Glutamatergic neuron (in vitro differentiated cells): Measurements from ENCODE around the gene UNK. TPM values are rescaled to one million over a fixed set of nuclear protein-coding genes. Genes with fewer than 3 reads are reported as not detected.
A peak's percentile ranks its signal among the peaks of the same experiment; 100 is the strongest.
"Not testable (repeated sequence)": the region's sequence is repeated elsewhere in the genome, so short reads cannot be mapped to it uniquely, and the experiment has no call there.

Experiments
- DNase-seq: peaks from one replicate; pipeline ENCODE4 v3.0.0; 2022
- H3K27ac Mint-ChIP-seq: one replicate; pipeline ENCODE4 v1.8.0; 2020; ENCODE audit warnings: mild to moderate bottlenecking, mixed read lengths, inconsistent platforms; ENCODE audit not compliant: unreplicated experiment
- H3K27me3 Mint-ChIP-seq: one replicate; pipeline ENCODE4 v1.8.0; 2020; ENCODE audit warnings: mild to moderate bottlenecking, moderate library complexity, mixed read lengths, inconsistent platforms; ENCODE audit not compliant: unreplicated experiment
- H3K36me3 Mint-ChIP-seq: one replicate; pipeline ENCODE4 v1.8.0; 2020; ENCODE audit warnings: mild to moderate bottlenecking, mixed read lengths, inconsistent platforms; ENCODE audit not compliant: unreplicated experiment
- H3K4me1 Mint-ChIP-seq: one replicate; pipeline ENCODE4 v1.8.0; 2020; ENCODE audit warnings: mild to moderate bottlenecking, low read depth, mixed read lengths, inconsistent platforms; ENCODE audit not compliant: unreplicated experiment
- H3K4me3 Mint-ChIP-seq: one replicate; pipeline ENCODE4 v1.8.0; 2020; ENCODE audit warnings: mild to moderate bottlenecking, mixed read lengths, inconsistent platforms; ENCODE audit not compliant: unreplicated experiment
- H3K9me3 Mint-ChIP-seq: one replicate; pipeline ENCODE4 v1.8.0; 2020; ENCODE audit warnings: mild to moderate bottlenecking, moderate library complexity, mixed read lengths, inconsistent platforms; ENCODE audit not compliant: unreplicated experiment
- total RNA-seq: library from RNA; stranded (reverse); fragmentation: NEBNext Ultra II Directional; extraction: Animal tissue kit (Norgen Biotek cat#: 25700); gene quantifications from one replicate; pipeline ENCODE4 v1.2.1, GENCODE V29; 2021; ENCODE audit not compliant: unreplicated experiment
- TF ChIP-seq, protein P1 (sequence below): fragments of 200-600 bp; sonication (generic); IDR thresholded peaks from one replicate; pipeline ENCODE4 v1.5.0; 2021; ENCODE audit not compliant: partially characterized antibody, unreplicated experiment

The UNK gene
- total RNA-seq, 1 donor from 2014 or later, result 65.5 TPM

DNA sequence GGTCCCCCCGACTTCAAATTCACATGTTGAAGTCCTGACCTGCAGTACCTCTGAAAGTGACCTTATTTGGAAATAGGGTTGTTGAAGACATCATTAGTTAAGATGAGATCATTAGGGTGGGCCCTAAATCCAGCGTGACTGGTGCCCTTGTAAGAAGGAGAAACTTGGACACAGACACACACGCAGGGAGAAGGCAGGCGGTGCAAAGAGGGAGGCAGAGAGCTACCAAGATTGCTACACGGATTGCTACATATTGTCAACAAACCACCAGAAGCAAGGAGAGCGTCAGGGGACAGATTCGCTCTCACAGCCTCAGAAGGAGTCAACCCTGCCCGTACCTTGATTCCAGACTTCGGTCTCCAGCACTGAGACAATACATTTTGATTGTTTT lies 77.3 kb downstream of the UNK start:
- no peaks in the 10 kb centered on the region for H3K9me3 Mint-ChIP-seq
- DNase-seq, result no peak
- peaks cover 2% of the 10 kb centered on the region for H3K4me1 Mint-ChIP-seq
- H3K27me3 Mint-ChIP-seq, result peaks cover 2% of the 10 kb centered on the region
- H3K36me3 Mint-ChIP-seq, result no peaks in the 10 kb centered on the region
- no peak overlapping the region for H3K4me3 Mint-ChIP-seq
- no peak overlapping the region for H3K27ac Mint-ChIP-seq
- TF ChIP-seq, protein P1, sequence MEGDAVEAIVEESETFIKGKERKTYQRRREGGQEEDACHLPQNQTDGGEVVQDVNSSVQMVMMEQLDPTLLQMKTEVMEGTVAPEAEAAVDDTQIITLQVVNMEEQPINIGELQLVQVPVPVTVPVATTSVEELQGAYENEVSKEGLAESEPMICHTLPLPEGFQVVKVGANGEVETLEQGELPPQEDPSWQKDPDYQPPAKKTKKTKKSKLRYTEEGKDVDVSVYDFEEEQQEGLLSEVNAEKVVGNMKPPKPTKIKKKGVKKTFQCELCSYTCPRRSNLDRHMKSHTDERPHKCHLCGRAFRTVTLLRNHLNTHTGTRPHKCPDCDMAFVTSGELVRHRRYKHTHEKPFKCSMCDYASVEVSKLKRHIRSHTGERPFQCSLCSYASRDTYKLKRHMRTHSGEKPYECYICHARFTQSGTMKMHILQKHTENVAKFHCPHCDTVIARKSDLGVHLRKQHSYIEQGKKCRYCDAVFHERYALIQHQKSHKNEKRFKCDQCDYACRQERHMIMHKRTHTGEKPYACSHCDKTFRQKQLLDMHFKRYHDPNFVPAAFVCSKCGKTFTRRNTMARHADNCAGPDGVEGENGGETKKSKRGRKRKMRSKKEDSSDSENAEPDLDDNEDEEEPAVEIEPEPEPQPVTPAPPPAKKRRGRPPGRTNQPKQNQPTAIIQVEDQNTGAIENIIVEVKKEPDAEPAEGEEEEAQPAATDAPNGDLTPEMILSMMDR, result no peak

DNA sequence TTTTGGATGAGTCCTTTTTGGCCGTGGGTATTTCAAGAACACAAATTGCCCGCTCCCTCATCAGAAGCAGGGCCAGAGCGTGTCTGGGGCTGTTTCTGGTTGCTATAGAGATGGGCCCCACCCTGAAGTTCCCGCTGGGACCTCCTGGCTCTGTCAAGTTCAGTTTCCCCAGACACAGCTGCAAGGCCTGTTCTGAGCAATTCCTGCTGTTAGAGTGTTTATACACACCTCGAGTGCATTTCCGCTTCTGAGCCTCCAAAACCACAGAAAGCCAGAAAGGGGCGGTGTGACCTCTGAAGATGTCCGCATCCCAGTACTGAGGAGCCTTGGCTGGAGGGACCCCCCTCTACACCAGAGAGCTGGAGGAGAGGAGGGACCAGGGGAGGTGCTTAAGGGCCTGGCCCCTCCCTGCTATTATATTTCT lies 79.9 kb downstream of the UNK start:
- Mint-ChIP-seq H3K4me1 (peaks cover 2% of the 10 kb centered on the region), H3K36me3 (no peaks in the 10 kb centered on the region), H3K27me3 (peaks cover 3% of the 10 kb centered on the region), H3K27ac (no peak overlapping the region), H3K9me3 (peaks cover 2% of the 10 kb centered on the region), H3K4me3 (no peak overlapping the region)
- no peak for DNase-seq
- TF ChIP-seq, protein P1, result no peak

DNA sequence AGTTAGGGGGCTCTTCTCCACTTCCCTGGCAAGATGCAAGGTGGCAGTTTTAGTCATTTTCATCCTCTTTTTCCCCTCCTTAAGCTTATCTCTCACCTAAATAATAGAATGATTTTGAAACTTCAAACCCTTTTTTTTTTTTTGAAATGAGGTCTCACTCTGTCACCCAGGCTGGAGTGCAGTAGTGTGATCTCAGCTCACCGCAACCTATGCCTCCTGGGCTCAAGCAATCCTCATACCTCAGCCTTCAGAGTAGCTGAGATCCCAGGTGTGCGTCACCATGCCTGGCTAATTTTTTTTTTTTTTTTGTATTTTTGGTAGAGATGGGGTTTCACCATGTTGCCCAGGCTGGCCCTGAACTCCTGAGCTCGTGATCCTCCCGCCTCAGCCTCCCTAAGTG lies 80.3 kb downstream of the UNK start:
- not testable (repeated sequence) for H3K27ac Mint-ChIP-seq, H3K9me3 Mint-ChIP-seq, H3K4me3 Mint-ChIP-seq, DNase-seq, H3K27me3 Mint-ChIP-seq, H3K36me3 Mint-ChIP-seq, H3K4me1 Mint-ChIP-seq

DNA sequence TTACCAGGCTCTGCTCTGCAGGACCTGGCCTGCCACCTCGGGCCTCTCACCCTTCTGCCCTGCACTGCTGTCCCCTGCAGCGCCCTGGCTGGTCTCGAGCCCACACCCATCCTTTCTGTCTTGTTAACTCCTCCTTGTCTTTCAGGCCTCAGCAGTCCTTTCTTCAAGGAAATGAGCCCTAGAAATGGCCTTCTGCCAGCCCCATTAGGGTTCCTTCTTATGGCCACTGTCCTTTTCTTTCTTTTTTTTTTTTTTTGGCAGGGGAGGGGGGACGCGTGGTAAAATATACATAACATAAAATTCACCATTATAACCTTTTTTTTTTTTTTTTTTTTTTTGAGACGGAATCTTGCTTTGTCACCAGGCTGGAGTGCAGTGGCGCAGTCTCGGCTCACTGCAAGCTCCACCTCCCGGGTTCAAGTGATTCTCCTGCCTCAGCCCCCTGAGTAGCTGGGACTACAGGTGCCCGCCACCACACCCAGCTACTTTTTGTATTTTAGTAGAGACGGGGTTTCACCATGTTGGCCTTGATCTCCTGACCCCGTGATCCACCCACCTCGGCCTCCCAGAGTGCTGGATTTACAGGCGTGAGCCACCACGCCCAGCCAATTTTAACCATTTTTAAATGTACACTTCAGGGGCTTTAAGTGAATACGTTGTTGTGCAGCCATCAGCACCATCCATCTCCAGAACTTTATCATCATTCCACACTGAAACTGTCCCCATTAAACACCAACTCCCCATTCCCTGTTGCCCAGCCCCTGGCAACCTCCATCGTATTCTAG lies 81.0 kb downstream of the UNK start:
- H3K9me3 Mint-ChIP-seq, H3K36me3 Mint-ChIP-seq, H3K27me3 Mint-ChIP-seq, H3K4me3 Mint-ChIP-seq, H3K4me1 Mint-ChIP-seq, DNase-seq: not testable (repeated sequence)
- H3K27ac Mint-ChIP-seq, result peak overlapping the region; percentile 34

DNA sequence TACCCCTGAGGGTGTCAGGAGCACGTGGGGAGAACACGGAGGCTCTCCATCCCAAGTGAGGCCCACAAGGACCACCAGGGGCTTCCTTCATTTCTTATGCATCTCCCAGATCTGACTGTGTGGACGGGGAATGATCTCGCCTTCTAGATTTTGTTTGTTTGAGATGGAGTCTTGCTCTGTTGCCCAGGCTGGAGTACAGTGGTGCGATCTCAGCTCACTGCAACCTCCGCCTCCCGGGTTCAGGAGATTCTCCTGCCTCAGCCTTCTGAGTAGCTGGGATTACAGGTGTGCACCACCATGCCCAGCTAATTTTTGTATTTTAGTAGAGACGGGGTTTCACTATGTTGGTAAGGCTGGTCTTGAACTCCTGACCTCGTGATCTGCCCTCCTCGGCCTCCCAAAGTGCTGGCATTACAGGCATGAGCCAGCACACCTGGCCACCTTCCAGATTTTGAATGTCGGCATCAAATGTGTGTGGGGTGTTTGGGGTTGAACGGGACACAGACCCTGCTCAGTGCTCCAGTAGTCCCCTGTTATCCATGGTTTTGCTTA lies 84.2 kb downstream of the UNK start:
- not testable (repeated sequence) for H3K4me1 Mint-ChIP-seq, H3K36me3 Mint-ChIP-seq, H3K9me3 Mint-ChIP-seq, H3K27me3 Mint-ChIP-seq, H3K4me3 Mint-ChIP-seq, H3K27ac Mint-ChIP-seq, DNase-seq

DNA sequence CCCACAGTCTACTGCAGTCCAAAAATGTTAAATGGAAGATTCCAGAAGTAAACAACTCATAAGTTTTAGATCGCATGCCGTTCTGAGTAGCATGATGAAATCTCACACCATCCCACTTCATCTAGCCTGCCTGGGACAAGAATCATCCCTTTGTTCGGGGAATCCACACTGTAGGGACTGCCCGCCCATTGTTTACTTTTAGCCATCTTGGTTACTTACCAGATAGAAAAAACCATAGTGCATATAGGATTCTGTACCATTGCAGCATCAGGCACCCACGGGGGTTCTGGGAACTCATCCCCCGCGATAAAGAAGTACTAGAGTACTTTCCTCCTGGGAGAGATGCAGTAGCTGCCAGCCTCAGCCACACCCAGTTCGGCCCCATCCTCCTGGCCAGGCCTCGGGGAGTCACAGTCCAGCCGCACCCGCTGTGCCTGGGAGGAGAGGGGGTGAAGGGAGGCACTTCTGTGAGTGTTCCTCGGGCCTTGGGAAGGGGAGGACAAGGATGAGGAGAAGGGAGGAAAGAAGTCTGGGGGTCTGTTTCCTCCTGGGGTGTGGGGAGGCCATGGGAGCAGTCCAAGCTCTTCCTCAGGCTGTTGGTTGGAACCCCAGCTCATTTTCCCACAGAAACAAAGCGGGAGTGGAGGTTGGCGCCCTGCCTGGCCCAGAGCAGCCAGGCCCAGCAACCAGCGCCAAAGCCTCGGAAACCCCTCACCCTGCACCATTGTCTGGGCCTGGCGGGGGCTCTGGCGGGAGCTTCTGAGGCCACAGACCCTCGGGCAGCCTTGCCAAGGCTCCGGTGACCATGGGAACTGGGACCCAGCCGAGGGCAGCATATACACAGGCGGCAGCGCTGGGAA lies 84.9 kb downstream of the UNK start:
- Mint-ChIP-seq H3K4me1 (peaks cover 4% of the 10 kb centered on the region), H3K36me3 (no peaks in the 10 kb centered on the region), H3K4me3 (no peak overlapping the region), H3K27me3 (peaks cover 6% of the 10 kb centered on the region), H3K9me3 (peaks cover 4% of the 10 kb centered on the region), H3K27ac (no peak overlapping the region)
- no peak for DNase-seq
- TF ChIP-seq, protein P1, result no peak

DNA sequence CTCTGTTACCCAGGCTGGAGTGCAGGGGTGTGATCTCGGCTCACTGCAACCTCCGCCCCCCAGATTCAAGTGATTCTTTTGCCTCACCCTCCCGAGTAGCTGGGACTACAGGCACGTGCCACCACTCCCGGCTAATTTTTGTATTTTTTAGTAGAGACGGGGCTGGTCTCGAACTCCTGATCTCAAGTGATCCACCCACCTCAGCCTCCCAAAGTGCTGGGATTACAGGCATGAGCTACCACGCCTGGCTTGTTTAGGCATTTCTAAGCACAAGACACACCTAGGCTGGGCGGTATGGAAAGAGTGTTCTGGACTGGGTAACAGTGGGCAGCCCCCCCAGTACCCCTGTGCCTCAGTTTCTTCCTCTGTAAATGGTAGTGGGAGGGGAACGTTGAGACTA lies 85.6 kb downstream of the UNK start:
- H3K4me3 Mint-ChIP-seq, DNase-seq, H3K36me3 Mint-ChIP-seq, H3K9me3 Mint-ChIP-seq, H3K27me3 Mint-ChIP-seq, H3K27ac Mint-ChIP-seq, H3K4me1 Mint-ChIP-seq: not testable (repeated sequence)
